K562 (cell line): ENCODE measurements around the gene POLR2H. TPM values are rescaled to one million over a fixed set of nuclear protein-coding genes. Genes with fewer than 3 reads are reported as not detected.

Source experiments
- FOS ChIP-seq: IDR thresholded peaks from 3 replicates; pipeline ENCODE4 v1.6.1; 2011; ENCODE audit not compliant: insufficient read length; ENCODE audit errors: extremely low read depth
- FOXA1 ChIP-seq: fragments of 450-650 bp; IDR thresholded peaks from 2 replicates; pipeline ENCODE4 v1.6.1; 2016; ENCODE audit warnings: mild to moderate bottlenecking, borderline replicate concordance
- HBP1 ChIP-seq: fragments of 450-650 bp; formaldehyde crosslinking; IDR thresholded peaks from 2 replicates; pipeline ENCODE4 v1.4.0; 2022; ENCODE audit warnings: missing genetic modification characterization
- IRF1 ChIP-seq: sonication (generic); formaldehyde crosslinking; IDR thresholded peaks from 2 replicates; pipeline ENCODE4 v1.8.0; 2022; ENCODE audit warnings: missing genetic modification reagents, mild to moderate bottlenecking, borderline replicate concordance
- MXI1 ChIP-seq: IDR thresholded peaks from 2 replicates; pipeline ENCODE4 v1.6.1; 2011; ENCODE audit warnings: low read depth, mild to moderate bottlenecking, improper control_type of control experiment, low read length
- NR3C1 ChIP-seq: sonication (generic); formaldehyde crosslinking; IDR thresholded peaks from 2 replicates; pipeline ENCODE4 v1.8.1; 2022; ENCODE audit warnings: missing genetic modification reagents
- OTX1 ChIP-seq: fragments of 450-650 bp; formaldehyde crosslinking; IDR thresholded peaks from 2 replicates; pipeline ENCODE4 v1.4.0; 2022; ENCODE audit warnings: mild to moderate bottlenecking
- TFE3 ChIP-seq: fragments of 450-650 bp; formaldehyde crosslinking; IDR thresholded peaks from 2 replicates; pipeline ENCODE4 v1.4.0; 2020; ENCODE audit warnings: mild to moderate bottlenecking, mixed read lengths
- VEZF1 ChIP-seq: fragments of 200-800 bp; sonication (Bioruptor generic); IDR thresholded peaks from 2 replicates; pipeline ENCODE4 v1.6.1; 2017; ENCODE audit warnings: missing genetic modification characterization, missing compliant biosample characterization
- ZFP36 ChIP-seq: fragments of 150-350 bp; IDR thresholded peaks from 2 replicates; pipeline ENCODE4 v1.6.1; 2018; ENCODE audit warnings: low read length, low read depth; ENCODE audit not compliant: partially characterized antibody
- ZNF174 ChIP-seq: fragments of 250-450 bp; sonication (Bioruptor Pico); IDR thresholded peaks from 2 replicates; pipeline ENCODE4 v1.4.0; 2020; ENCODE audit warnings: mild to moderate bottlenecking
- ZNF217 ChIP-seq: sonication (generic); formaldehyde crosslinking; IDR thresholded peaks from 2 replicates; pipeline ENCODE4 v1.8.0; 2022; ENCODE audit warnings: mild to moderate bottlenecking, missing genetic modification reagents
- ZNF583 ChIP-seq: fragments of 250-450 bp; sonication (Bioruptor Pico); IDR thresholded peaks from 2 replicates; pipeline ENCODE4 v1.4.0; 2020
- ZNF79 ChIP-seq: fragments of 250-450 bp; sonication (Bioruptor Pico); IDR thresholded peaks from 2 replicates; pipeline ENCODE4 v1.4.0; 2020; ENCODE audit warnings: low read depth, mild to moderate bottlenecking, moderate library complexity
- polyA plus RNA-seq, 8 experiments: library from polyadenylated mRNA; depleted of rRNA in 4 of 8; stranded (reverse) in 5 of 8; unstranded in 3 of 8; fragments of >200 nt; fragmentation: Nextera tagmentation in 2 of 8; fragmentation: Illumina TruSeq in 1 of 8; extraction: Ambion mirVana in 2 of 8; extraction: Trizol in 1 of 8; gene quantifications; 2 replicates each; pipeline versions ENCODE4 v1.2.1 to v1.2.3, GENCODE V29; 2011 to 2014; ENCODE audit warnings: inconsistent platforms in 1 of 8, missing spikeins in 1 of 8
- total RNA-seq, 7 experiments: library from RNA; depleted of rRNA in 6 of 7; stranded (reverse); fragments of >200 nt in 6 of 7; fragmentation: Illumina TruSeq in 2 of 7; extraction: Trizol in 2 of 7; gene quantifications; 2 replicates each; pipeline versions ENCODE4 v1.2.1 to v1.2.3, GENCODE V29; 2011 to 2021; ENCODE audit warnings: low replicate concordance in 1 of 7
- TF ChIP-seq, protein P1 (sequence below), 2 experiments: IDR thresholded peaks; 2 replicates each; pipeline ENCODE4 v1.6.1; 2012; ENCODE audit warnings: improper control_type of control experiment in 2 of 2, low read depth in 2 of 2, low read length in 2 of 2, borderline replicate concordance in 1 of 2

The POLR2H gene
- total and polyA plus RNA-seq, 9 of the 15 experiments (the other 6 are each of a cell fraction or from before 2014, with no cell fraction given): 128 to 512 (median 220) TPM

GRCh38 chr3:184360070-184360928 is 1.2 kb upstream of the POLR2H start (continued):
- 0 out of 2 replicates have a peak, but pooled peaks have one; percentile 10 for TF ChIP-seq TFE3 (CRISPR knock-in tag)
- TF ChIP-seq MXI1: no peak
- TF ChIP-seq, protein P1, sequence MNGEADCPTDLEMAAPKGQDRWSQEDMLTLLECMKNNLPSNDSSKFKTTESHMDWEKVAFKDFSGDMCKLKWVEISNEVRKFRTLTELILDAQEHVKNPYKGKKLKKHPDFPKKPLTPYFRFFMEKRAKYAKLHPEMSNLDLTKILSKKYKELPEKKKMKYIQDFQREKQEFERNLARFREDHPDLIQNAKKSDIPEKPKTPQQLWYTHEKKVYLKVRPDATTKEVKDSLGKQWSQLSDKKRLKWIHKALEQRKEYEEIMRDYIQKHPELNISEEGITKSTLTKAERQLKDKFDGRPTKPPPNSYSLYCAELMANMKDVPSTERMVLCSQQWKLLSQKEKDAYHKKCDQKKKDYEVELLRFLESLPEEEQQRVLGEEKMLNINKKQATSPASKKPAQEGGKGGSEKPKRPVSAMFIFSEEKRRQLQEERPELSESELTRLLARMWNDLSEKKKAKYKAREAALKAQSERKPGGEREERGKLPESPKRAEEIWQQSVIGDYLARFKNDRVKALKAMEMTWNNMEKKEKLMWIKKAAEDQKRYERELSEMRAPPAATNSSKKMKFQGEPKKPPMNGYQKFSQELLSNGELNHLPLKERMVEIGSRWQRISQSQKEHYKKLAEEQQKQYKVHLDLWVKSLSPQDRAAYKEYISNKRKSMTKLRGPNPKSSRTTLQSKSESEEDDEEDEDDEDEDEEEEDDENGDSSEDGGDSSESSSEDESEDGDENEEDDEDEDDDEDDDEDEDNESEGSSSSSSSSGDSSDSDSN (IDR thresholded peaks at IDR 0.05; ENCODE audit: borderline replicate concordance in 1 of 2, low read depth in 2 of 2, low read length in 2 of 2): no peak
- peak; percentile 49 for TF ChIP-seq ZFP36
- no peak for TF ChIP-seq FOXA1
- TF ChIP-seq FOS: no peak
- TF ChIP-seq ZNF174 (CRISPR knock-in tag): no peak
- TF ChIP-seq VEZF1 (CRISPR knock-in tag): no peak
- TF ChIP-seq ZNF217 (CRISPR knock-in tag): no peak
- no peak for TF ChIP-seq ZNF79
- no peak for TF ChIP-seq NR3C1
- TF ChIP-seq ZNF583: no peak
- 0 out of 2 replicates have a peak, but pooled peaks have one; percentile 45 for TF ChIP-seq HBP1 (CRISPR knock-in tag)
- peak; percentile 65 for TF ChIP-seq OTX1
- TF ChIP-seq IRF1 (CRISPR knock-in tag): no peak
